ENCODE results near the gene PLG. TPM values are rescaled to one million over a fixed set of nuclear protein-coding genes. Genes with fewer than 3 reads are reported as not detected.

PLG gene
- polyA plus RNA-seq, 2 of the 4 experiments (the other 2 are of a cell fraction), result not detected

GRCh38 chr6:160756871-160757270 is 54.8 kb downstream of the PLG start:
- DNase-seq (ENCODE audit: low read depth in 1 of 2, low spot score in 1 of 2), result no peak
- no peak overlapping the region for H3K4me2 ChIP-seq
- no peak for ATAC-seq
- no peaks in the 10 kb centered on the region for H3K9me3 ChIP-seq
- WGBS (ENCODE audit: missing lambda C conversion rate), result 38% methylated on average over 4 of the region's 4 CpGs
- no peak overlapping the region for H3K27ac ChIP-seq
- no peak overlapping the region for H3K4me3 ChIP-seq
- H3K4me1 ChIP-seq, result no peaks in the 10 kb centered on the region
- POLR2A ChIA-PET, result no interaction called here
- TF ChIP-seq, protein P1, sequence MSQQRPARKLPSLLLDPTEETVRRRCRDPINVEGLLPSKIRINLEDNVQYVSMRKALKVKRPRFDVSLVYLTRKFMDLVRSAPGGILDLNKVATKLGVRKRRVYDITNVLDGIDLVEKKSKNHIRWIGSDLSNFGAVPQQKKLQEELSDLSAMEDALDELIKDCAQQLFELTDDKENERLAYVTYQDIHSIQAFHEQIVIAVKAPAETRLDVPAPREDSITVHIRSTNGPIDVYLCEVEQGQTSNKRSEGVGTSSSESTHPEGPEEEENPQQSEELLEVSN (IDR thresholded peaks at IDR 0.05; ENCODE audit: borderline replicate concordance, low read depth), result no peak
- TF ChIP-seq ESRRA (IDR thresholded peaks at IDR 0.05; ENCODE audit: borderline replicate concordance, low read length) (no peak), HOXB13 (CRISPR knock-in tag; IDR thresholded peaks at IDR 0.05; ENCODE audit: low read depth) (no peak), RFX5 (IDR thresholded peaks at IDR 0.05) (no peak), POLR2AphosphoS2 (conservative IDR thresholded peaks at IDR 0.05; ENCODE audit: low read length) (no peak), EHF (CRISPR knock-in tag; IDR thresholded peaks at IDR 0.05) (no peak), MAX (IDR thresholded peaks at IDR 0.05) (no peak), NR3C1 (IDR thresholded peaks at IDR 0.05) (no peak), HOXB5 (CRISPR knock-in tag; IDR thresholded peaks at IDR 0.05) (no peak), NPAS2 (CRISPR knock-in tag; IDR thresholded peaks at IDR 0.05; ENCODE audit: borderline replicate concordance) (no peak), RCOR1 (IDR thresholded peaks at IDR 0.05; ENCODE audit: low read depth, low read length) (no peak), CHD4 (IDR thresholded peaks at IDR 0.05; ENCODE audit: borderline replicate concordance) (no peak), REST (IDR thresholded peaks at IDR 0.05) (no peak), FOSB (CRISPR knock-in tag; IDR thresholded peaks at IDR 0.05) (no peak), ZSCAN20 (CRISPR knock-in tag; IDR thresholded peaks at IDR 0.05) (no peak), CBX2 (IDR thresholded peaks at IDR 0.05; ENCODE audit: borderline replicate concordance, low read depth) (no peak), CHD2 (IDR thresholded peaks at IDR 0.05; ENCODE audit: low read length, partially characterized antibody) (no peak)
- TF ChIP-seq, protein P2, sequence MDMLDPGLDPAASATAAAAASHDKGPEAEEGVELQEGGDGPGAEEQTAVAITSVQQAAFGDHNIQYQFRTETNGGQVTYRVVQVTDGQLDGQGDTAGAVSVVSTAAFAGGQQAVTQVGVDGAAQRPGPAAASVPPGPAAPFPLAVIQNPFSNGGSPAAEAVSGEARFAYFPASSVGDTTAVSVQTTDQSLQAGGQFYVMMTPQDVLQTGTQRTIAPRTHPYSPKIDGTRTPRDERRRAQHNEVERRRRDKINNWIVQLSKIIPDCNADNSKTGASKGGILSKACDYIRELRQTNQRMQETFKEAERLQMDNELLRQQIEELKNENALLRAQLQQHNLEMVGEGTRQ (IDR thresholded peaks at IDR 0.05), result no peak
- TF ChIP-seq, protein P3, sequence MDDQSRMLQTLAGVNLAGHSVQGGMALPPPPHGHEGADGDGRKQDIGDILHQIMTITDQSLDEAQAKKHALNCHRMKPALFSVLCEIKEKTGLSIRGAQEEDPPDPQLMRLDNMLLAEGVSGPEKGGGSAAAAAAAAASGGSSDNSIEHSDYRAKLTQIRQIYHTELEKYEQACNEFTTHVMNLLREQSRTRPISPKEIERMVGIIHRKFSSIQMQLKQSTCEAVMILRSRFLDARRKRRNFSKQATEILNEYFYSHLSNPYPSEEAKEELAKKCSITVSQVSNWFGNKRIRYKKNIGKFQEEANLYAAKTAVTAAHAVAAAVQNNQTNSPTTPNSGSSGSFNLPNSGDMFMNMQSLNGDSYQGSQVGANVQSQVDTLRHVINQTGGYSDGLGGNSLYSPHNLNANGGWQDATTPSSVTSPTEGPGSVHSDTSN (IDR thresholded peaks at IDR 0.05), result no peak
- FAIRE-seq, result no peak
- CTCF ChIA-PET, result no interaction called here

DNA sequence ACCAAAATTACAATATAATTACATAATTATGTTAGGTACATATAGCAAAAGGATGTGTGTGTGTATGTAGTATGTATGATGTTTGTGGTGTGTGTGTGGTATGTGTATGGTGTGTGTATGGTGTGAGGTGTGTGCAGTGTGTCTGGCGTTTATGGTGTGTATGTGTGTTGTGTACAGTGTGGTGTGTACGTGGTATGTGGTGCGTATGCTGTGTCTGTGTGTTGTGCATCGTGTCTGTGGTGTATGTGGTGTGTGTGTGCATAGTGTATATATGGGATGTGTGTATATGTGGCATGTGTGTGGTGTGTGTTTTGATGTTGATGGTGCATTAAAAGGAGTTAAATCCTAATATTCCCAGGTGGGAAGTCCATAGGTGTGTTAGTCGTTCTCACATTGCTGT is 62.8 kb downstream of the PLG start:
- Histone ChIP-seq H3K9me3 (peaks cover 3% of the 10 kb centered on the region; the same call in 1 of the 3 replicates), H3K4me3 (no peak overlapping the region), H3K4me1 (0 out of 3 replicates have a peak, but pooled peaks cover 2% of the 10 kb centered on the region), H3K27ac (no peak overlapping the region), H3K4me2 (no peak overlapping the region)
- ChIA-PET POLR2A (no interaction called here), CTCF (interaction anchor here (1.0 to 1.8 kb wide), 2 partner anchors 14 to 32 kb away, joined by 3 to 5 read pairs; no protein-coding TSS in a partner anchor)
- FAIRE-seq, result no peak
- 63% methylated on average over 5 of the region's 5 CpGs for WGBS (ENCODE audit: missing lambda C conversion rate)
- TF ChIP-seq SMC3 (IDR thresholded peaks at IDR 0.05) (no peak), ZC3H11A (IDR thresholded peaks at IDR 0.05) (no peak), FOXS1 (CRISPR knock-in tag; IDR thresholded peaks at IDR 0.05) (no peak), CHD4 (IDR thresholded peaks at IDR 0.05; ENCODE audit: borderline replicate concordance) (no peak), EHF (CRISPR knock-in tag; IDR thresholded peaks at IDR 0.05) (no peak), RARB (CRISPR knock-in tag; IDR thresholded peaks at IDR 0.05) (no peak), EP300 (IDR thresholded peaks at IDR 0.05) (no peak), CHD2 (IDR thresholded peaks at IDR 0.05; ENCODE audit: low read length, partially characterized antibody) (no peak), FOSL2 (IDR thresholded peaks at IDR 0.05) (no peak), FOSL2 (CRISPR knock-in tag; IDR thresholded peaks at IDR 0.05) (no peak), HOXB13 (CRISPR knock-in tag; IDR thresholded peaks at IDR 0.05; ENCODE audit: low read depth) (no peak), CEBPB (IDR thresholded peaks at IDR 0.05) (no peak), HOXB5 (CRISPR knock-in tag; IDR thresholded peaks at IDR 0.05) (no peak), JUNB (IDR thresholded peaks at IDR 0.05) (no peak)
- TF ChIP-seq, protein P4, sequence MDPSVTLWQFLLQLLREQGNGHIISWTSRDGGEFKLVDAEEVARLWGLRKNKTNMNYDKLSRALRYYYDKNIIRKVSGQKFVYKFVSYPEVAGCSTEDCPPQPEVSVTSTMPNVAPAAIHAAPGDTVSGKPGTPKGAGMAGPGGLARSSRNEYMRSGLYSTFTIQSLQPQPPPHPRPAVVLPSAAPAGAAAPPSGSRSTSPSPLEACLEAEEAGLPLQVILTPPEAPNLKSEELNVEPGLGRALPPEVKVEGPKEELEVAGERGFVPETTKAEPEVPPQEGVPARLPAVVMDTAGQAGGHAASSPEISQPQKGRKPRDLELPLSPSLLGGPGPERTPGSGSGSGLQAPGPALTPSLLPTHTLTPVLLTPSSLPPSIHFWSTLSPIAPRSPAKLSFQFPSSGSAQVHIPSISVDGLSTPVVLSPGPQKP (IDR thresholded peaks at IDR 0.05; ENCODE audit: low read depth, low read length), result no peak
- TF ChIP-seq, protein P5, sequence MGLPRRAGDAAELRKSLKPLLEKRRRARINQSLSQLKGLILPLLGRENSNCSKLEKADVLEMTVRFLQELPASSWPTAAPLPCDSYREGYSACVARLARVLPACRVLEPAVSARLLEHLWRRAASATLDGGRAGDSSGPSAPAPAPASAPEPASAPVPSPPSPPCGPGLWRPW (IDR thresholded peaks at IDR 0.05), result no peak
- TF ChIP-seq, protein P1 (IDR thresholded peaks at IDR 0.05; ENCODE audit: borderline replicate concordance, low read depth), result no peak
- DNase-seq (ENCODE audit: low read depth in 1 of 2, low spot score in 1 of 2), result no peak
- no peak for ATAC-seq

Measured in A549 (cell line).